Transverse colon (tissue), 4 donors: ENCODE results near the gene SLC4A5.

Experiments
- CTCF ChIP-seq, 5 experiments: fragments of 200-600 bp in 3 of 5; fragments of 450-650 bp in 2 of 5; sonication (generic) in 3 of 5; IDR thresholded peaks; 1 replicate in 2 of 5; 2 replicates in 3 of 5; pipeline ENCODE4 v1.5.1; 2016 to 2017; ENCODE audit warnings: antibody characterized with exemption in 5 of 5, inconsistent platforms in 3 of 5, mild to moderate bottlenecking in 2 of 5, moderate library complexity in 1 of 5
- EP300 ChIP-seq: sonication (generic); formaldehyde crosslinking; IDR thresholded peaks from one replicate; pipeline ENCODE4 v1.6.1; 2017; ENCODE audit warnings: antibody characterized with exemption, low read depth
- POLR2AphosphoS5 ChIP-seq, 3 donors: sonication (generic); formaldehyde crosslinking; IDR thresholded peaks; one replicate each; pipeline ENCODE4 v1.6.1; 2016; ENCODE audit warnings: antibody characterized with exemption in 3 of 3

- no peak for TF ChIP-seq POLR2AphosphoS5 (IDR thresholded peaks at IDR 0.05)
- TF ChIP-seq CTCF (IDR thresholded peaks at IDR 0.05): no peak
- no peak for TF ChIP-seq EP300
Observed at GRCh38 chr2:74223941-74224770, 119.1 kb downstream of the SLC4A5 start.
